HG03558 (cell line): ENCODE results near the gene VPS18.

Experiments used
- ATAC-seq: cut with Tn5 transposase; IDR thresholded peaks from one replicate; pipeline ENCODE4 v1.9.1; 2021; ENCODE audit warnings: moderate number of reproducible peaks; ENCODE audit not compliant: unreplicated experiment; ENCODE audit errors: extremely low read depth

The VPS18 gene

GRCh38 chr15:40952301-40952900, 58.2 kb downstream of the VPS18 start:
- ATAC-seq: no peak

GRCh38 chr15:40952901-40953712, 58.9 kb downstream of the VPS18 start, which contains the start of gene CHAC1:
CHAC1 (plus strand) TSS chr15:40953471; CDS start chr15:40953584, 113 bp downstream.
- peak; percentile 83 for ATAC-seq
